ENCODE measurements around the gene RNASE7.

RNASE7 gene

DNA sequence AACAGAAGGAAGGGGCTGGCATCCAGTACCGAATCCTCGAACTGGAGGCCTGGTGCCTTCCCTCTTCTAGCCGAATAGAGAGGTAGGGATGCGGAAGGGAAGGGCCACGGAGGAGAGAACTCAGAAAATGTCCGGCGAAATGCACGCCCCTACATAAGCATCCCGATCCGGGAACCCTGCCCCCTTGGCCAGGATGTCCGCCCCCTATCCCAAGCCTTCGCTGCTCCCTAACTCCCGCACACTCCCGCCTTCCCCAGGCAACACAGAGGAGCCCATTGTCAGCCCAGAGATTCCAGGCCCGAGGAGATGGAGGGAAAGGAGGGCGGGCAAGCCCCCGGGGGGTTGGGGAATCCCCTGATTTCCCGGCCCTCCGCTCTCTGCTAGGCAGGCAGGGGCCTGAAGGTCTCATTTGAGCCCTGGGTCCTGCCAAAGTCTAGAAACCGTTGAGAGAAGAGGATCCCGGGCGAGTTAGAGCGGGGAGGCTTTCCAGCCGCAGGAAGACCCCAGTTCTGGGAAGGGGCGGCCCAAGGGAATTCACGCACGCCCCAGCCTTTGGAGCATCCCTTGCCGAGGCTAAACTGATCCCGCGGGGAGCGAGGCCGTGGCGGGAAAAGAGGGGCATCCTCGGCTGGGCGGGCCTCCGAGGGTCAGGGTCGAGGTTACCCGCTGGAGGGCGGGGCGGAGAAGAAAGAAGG is 27.4 kb downstream of the RNASE7 start:
- FAIRE-seq (no peak), DNase-seq (ENCODE audit: insufficient read length, low spot score) (no peak)
- TF ChIP-seq, protein P1, sequence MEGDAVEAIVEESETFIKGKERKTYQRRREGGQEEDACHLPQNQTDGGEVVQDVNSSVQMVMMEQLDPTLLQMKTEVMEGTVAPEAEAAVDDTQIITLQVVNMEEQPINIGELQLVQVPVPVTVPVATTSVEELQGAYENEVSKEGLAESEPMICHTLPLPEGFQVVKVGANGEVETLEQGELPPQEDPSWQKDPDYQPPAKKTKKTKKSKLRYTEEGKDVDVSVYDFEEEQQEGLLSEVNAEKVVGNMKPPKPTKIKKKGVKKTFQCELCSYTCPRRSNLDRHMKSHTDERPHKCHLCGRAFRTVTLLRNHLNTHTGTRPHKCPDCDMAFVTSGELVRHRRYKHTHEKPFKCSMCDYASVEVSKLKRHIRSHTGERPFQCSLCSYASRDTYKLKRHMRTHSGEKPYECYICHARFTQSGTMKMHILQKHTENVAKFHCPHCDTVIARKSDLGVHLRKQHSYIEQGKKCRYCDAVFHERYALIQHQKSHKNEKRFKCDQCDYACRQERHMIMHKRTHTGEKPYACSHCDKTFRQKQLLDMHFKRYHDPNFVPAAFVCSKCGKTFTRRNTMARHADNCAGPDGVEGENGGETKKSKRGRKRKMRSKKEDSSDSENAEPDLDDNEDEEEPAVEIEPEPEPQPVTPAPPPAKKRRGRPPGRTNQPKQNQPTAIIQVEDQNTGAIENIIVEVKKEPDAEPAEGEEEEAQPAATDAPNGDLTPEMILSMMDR (IDR thresholded peaks at IDR 0.05; ENCODE audit: insufficient read depth, missing control alignments), result no peak

DNA sequence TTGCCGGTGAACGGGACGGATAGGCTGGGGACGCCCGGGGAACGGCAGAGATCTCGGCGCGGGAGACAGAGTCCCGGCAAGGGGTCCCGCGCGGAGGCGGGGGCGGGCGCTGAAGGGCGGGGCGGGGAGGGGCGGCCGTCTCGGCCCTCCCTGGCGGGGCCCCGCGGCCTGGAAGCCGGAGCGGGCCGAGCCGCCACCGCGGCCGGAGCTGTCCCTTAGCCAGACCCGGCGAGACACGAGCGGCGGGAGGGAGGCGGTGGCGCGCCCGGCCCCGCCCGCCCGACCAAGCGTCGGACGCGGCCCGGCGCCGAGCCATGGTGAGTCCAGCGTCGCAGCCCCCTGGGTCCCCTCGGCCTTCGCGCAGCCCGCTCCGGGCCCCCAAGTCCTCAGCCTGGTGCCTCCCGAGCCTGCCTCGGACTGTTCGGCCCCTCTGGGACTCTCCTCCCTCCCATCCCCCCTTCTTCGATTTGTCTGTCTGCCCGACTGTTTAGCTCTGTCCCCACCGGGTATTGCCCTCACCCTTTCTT is 28.0 kb downstream of the RNASE7 start, which contains the start of gene ARHGEF40:
Gene ARHGEF40 (plus strand): TSS at position 222 of the 527 bp plus-strand sequence. CDS start 93 bp downstream, at position 315.
- FAIRE-seq, result no peak
- TF ChIP-seq, protein P1 (IDR thresholded peaks at IDR 0.05; ENCODE audit: insufficient read depth, missing control alignments), result no peak
- DNase-seq (ENCODE audit: insufficient read length, low spot score), result no peak

DNA sequence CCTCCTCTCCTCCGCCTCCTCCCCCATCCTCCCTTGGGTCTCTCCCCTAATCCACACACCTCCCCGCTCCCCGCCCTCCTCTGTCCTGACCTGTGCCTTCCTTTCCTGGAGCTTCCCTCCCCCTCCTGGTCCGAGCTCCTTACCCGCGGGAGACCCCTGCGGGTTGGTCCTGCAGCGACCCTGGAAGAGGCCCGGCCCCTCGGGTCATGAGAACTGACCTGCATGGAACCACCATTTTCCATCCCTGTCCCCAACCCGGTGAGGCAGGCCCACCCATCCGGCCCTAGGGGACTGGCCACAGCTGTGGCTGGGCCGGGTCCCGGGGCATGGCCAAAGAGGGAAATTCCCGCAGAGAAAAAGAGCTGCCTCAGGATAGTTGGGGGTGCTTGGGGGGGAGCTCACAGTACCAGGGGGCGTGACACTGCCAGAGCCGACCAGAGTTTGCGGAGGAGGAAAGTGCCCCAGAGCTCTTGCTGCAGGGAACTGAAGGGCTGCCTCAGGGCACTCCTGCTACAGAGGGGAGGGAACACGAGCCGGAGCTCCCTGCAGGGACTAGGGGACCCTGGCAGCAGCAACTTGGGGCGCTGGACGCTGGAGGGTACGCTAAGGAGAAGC is 28.6 kb downstream of the RNASE7 start:
- FAIRE-seq (no peak), DNase-seq (ENCODE audit: insufficient read length, low spot score) (no peak)
- TF ChIP-seq, protein P1 (IDR thresholded peaks at IDR 0.05; ENCODE audit: insufficient read depth, missing control alignments), result no peak

DNA sequence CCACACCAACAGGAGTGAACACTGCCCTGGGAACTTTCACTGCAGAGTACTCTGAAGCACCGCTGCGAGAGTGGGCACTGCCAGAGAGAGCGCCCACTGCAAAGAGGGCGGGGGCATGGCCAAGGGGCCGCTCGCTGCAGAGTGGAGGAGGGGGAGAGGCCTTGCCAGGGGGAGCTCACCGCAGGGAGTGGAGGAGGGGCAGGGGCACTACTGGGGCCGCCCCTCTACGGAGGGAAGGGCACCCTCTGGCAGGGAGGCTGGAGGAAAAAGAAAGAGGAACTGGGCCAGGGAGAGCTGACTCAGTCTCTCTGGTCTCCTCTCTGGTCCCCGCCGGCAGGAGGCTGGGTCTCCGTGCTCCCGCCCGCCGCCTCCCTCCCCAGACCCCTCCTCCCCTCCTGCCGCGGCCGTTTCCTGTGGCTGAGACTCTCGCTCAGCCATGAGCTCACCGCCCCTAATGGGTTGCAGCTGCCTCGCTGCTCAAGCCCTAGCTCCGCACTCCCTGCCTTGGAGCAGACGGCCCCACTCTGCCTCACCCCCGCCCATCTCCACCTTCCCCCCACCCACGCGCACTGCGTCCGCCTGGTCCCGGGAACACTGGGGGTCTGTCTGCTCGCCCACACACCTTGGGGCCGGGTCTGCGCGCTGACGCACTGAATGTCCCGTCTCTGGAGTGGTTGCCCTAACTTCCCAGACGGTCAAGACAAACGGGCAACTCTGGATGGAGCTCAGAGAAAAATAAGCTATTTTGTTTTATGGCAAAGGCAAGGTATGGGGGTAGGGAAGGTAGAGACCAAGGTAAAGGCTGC is 29.3 kb downstream of the RNASE7 start:
- DNase-seq (ENCODE audit: insufficient read length, low spot score) (no peak), FAIRE-seq (no peak)
- TF ChIP-seq, protein P1 (IDR thresholded peaks at IDR 0.05; ENCODE audit: insufficient read depth, missing control alignments), result no peak

DNA sequence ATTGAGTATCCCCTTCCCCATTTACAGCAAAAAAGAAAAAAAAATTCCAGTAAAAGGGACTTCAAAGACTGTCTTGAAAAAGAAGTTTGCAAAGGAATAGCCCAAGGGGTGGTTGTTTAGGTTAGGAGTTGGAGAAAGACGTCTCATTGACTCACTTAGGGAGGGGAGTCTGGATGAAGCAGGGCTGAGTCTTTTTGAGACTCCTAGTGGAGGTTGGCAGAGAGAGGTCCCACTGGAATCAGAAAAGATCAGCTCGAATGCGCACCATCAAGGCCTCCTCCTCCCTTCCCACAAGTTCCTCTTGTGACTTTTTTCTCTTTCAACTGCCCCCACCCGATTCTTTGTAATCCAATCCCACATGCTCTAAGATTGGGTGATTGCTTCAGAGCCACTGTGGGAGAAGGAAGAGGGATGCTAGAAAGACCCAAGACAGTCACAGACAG is 29.9 kb downstream of the RNASE7 start:
- FAIRE-seq (no peak), DNase-seq (ENCODE audit: insufficient read length, low spot score) (no peak)
- TF ChIP-seq, protein P1 (IDR thresholded peaks at IDR 0.05; ENCODE audit: insufficient read depth, missing control alignments), result no peak

DNA sequence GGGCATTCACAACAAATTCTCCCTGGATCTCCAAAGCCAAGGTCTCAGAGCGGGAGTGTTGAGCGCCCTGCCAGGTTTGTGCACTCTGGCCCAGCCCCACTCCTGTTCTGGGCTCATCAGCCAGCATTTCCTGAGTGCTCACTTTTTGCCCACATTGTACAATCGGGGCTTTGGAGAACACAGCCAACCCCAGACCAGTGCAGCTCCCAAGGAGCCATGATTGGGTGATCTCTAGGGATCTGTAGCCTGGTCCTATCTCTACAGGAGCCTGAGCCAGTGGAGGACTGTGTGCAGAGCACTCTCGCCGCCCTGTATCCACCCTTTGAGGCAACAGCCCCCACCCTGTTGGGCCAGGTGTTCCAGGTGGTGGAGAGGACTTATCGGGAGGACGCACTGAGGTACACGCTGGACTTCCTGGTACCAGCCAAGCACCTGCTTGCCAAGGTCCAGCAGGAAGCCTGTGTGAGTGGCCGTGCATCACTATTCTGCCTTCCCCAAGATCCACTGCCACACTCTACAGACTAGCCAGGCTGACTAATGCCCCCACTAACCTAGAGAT is 30.7 kb downstream of the RNASE7 start:
- no peak for FAIRE-seq

More for the DNA sequence above, 30.7 kb downstream of the RNASE7 start:
- DNase-seq (ENCODE audit: insufficient read length, low spot score), result no peak
- TF ChIP-seq, protein P1 (IDR thresholded peaks at IDR 0.05; ENCODE audit: insufficient read depth, missing control alignments), result no peak
